ENCODE data around the gene OSBPL10. TPM values are rescaled to one million over a fixed set of nuclear protein-coding genes. Genes with fewer than 3 reads are reported as not detected.

The OSBPL10 gene
- total and polyA plus RNA-seq, 2 of the 8 experiments (the other 6 are each of a cell fraction or from before 2014, with no cell fraction given), result 26.2 to 86.7 TPM

DNA sequence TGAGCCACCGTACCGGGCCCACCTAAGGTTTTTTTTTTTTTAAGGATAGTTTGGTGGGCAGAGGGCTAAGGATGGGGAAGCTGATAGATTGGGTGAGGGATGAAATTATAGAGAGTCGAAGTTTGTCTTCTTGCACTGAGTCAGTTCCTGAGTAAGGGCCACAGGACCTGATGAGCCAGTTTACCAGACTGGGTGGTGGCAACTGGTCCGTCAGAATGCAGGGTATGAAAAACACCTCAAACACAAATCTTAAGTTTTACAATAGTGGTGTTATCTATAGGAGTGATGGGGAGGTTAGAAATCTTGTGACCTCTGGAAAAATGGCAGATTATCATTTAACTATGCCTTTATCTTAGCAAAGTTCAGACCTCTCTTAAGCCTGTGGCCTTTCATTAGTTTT, 3.3 kb upstream of the OSBPL10 start:
- Histone ChIP-seq H2BK20ac (ENCODE audit: low read length) (no peak overlapping the region), H3K9me3 (ENCODE audit: insufficient read depth in 2 of 2, low read depth in 1 of 2, low read length in 1 of 2) (peaks cover 3 to 15% of the 10 kb centered on the region in 2 experiments; a peak in 1 of 4 replicates), H2BK5ac (ENCODE audit: low read depth, low read length) (no peak overlapping the region), H3K23ac (ENCODE audit: insufficient read length) (no peak overlapping the region), H3K4ac (replicated peaks; ENCODE audit: insufficient read length, low read depth, low read length) (no peak overlapping the region), H2AFZ (ENCODE audit: low read length) (no peak overlapping the region), H3K14ac (ENCODE audit: insufficient read length) (no peak overlapping the region), H4K5ac (ENCODE audit: insufficient read length, low read depth, low read length) (no peak overlapping the region), H4K8ac (ENCODE audit: extremely low read depth, insufficient read depth, low read length) (no peak overlapping the region), H3K4me2 (ENCODE audit: insufficient read depth in 1 of 2, low read depth in 2 of 2, low read length in 2 of 2) (no peak overlapping the region), H3K27me3 (replicated peaks in 1 of 4; ENCODE audit: control insufficient read depth in 3 of 4, extremely low read depth in 1 of 4, insufficient read depth in 3 of 4, low read length in 3 of 4) (no peaks in the 10 kb centered on the region; a peak in 1 of 7 replicates), H3K79me1 (ENCODE audit: low read depth, low read length) (no peaks in the 10 kb centered on the region), H3K36me3 (ENCODE audit: control insufficient read depth in 2 of 4, insufficient read depth in 4 of 4, low read length in 3 of 4) (peaks cover 0 to 30% (median 6%) of the 10 kb centered on the region in 4 experiments; a peak in 6 of 8 replicates), H3K56ac (replicated peaks; ENCODE audit: insufficient read length, low read depth, low read length) (no peak overlapping the region), H4K91ac (replicated peaks; ENCODE audit: insufficient read length, low read length) (no peak overlapping the region), H3K9ac (replicated peaks in 1 of 4; ENCODE audit: extremely low read depth in 1 of 4, low read depth in 3 of 4, low read length in 3 of 4) (no peak overlapping the region), H4K20me1 (replicated peaks in 1 of 2; ENCODE audit: control insufficient read depth in 1 of 2, insufficient read depth in 2 of 2, low read length in 2 of 2) (no peaks in the 10 kb centered on the region), H3K23me2 (ENCODE audit: low read depth, low read length) (peaks cover 4% of the 10 kb centered on the region; the same call in 1 of the 2 replicates), H2BK15ac (ENCODE audit: low read length) (no peak overlapping the region), H2BK120ac (replicated peaks; ENCODE audit: low read depth, low read length) (no peak overlapping the region), H3K27ac (ENCODE audit: low read depth, low read length) (no peak overlapping the region), H3K4me1 (replicated peaks in 1 of 4; ENCODE audit: control insufficient read depth in 3 of 4, insufficient read depth in 4 of 4, low read length in 3 of 4) (peaks cover 0 to 7% (median 4%) of the 10 kb centered on the region in 4 experiments; a peak in 3 of 7 replicates), H2BK12ac (ENCODE audit: low read depth, low read length) (no peak overlapping the region), H3K4me3 (ENCODE audit: extremely low read depth in 1 of 4, insufficient read depth in 2 of 4, low read depth in 3 of 4, low read length in 4 of 4) (no peak overlapping the region), H3K18ac (ENCODE audit: extremely low read depth, low read length) (no peak overlapping the region), H3K79me2 (ENCODE audit: control insufficient read depth in 1 of 2, insufficient read depth in 2 of 2, low read length in 2 of 2) (peaks cover 3 to 9% of the 10 kb centered on the region in 2 experiments; a peak in 3 of 4 replicates), H2AK5ac (ENCODE audit: low read depth, low read length) (no peak overlapping the region)
- DNase-seq (ENCODE audit: low read depth in 1 of 2, low spot score in 2 of 2), result no peak
- no peak for TF ChIP-seq EP300 (IDR thresholded peaks at IDR 0.05; ENCODE audit: borderline replicate concordance in 1 of 2, low read depth in 2 of 2, low read length in 2 of 2)
- no peak for TF ChIP-seq KDM1A (IDR thresholded peaks at IDR 0.05; ENCODE audit: borderline replicate concordance, low read length)
- no peak for TF ChIP-seq KDM5A (IDR thresholded peaks at IDR 0.05; ENCODE audit: low read length)
- WGBS, 2 experiments (ENCODE audit: extremely low coverage in 1 of 2, insufficient coverage in 1 of 2, insufficient read length in 1 of 2, insufficient replicate concordance in 2 of 2, low coverage in 1 of 2, low lambda C conversion rate in 2 of 2, missing lambda C conversion rate in 1 of 2), result 83% methylated on average over 4 of the region's 4 CpGs; no CpG with 5 or more reads in 1 of the 2 experiments
- POLR2A ChIA-PET (ENCODE audit: partially characterized antibody), result interaction anchor here (1.2 kb wide), 1 partner anchor 9 kb away, joined by 4 read pairs; no protein-coding TSS in a partner anchor
- no peak for FAIRE-seq
- CTCF ChIA-PET (ENCODE audit: partially characterized antibody), result interaction anchor here (1.1 kb wide), 1 partner anchor 15 kb away, joined by 4 read pairs; no protein-coding TSS in a partner anchor
